ENCODE results near the gene XYLT2. TPM values are rescaled to one million over a fixed set of nuclear protein-coding genes. Genes with fewer than 3 reads are reported as not detected.

The XYLT2 gene
- total and polyA plus RNA-seq, 10 of the 15 experiments (the other 5 are each of a cell fraction or from before 2014, with no cell fraction given) = 0.82 to 20.6 (median 13.0) TPM

GRCh38 chr17:50381920-50382319, 36.0 kb downstream of the XYLT2 start:
- ATAC-seq = no peak
- ChIA-PET POLR2A (interaction anchor here (0.9 kb wide), 1 partner anchor 13 kb away, joined by 3 read pairs; no protein-coding TSS in a partner anchor), SMC1A (ENCODE audit: uncharacterized antibody, unreplicated experiment) (interaction anchor here (1.1 to 1.9 kb wide), 3 partner anchors 10 to 13 kb away, joined by 3 to 11 read pairs (median 5); no protein-coding TSS in a partner anchor), RAD21 (ENCODE audit: unreplicated experiment) (interaction anchor here (1.0 to 1.7 kb wide), 3 partner anchors 13 to 20 kb away, joined by 3 to 4 read pairs (median 4); no protein-coding TSS in a partner anchor), CTCF (interaction anchor here (0.7 to 3.8 kb wide), 5 partner anchors 8 to 40 kb away, joined by 3 to 25 read pairs (median 4); partner anchors contain the start of gene LRRC59)
- DNase-seq (ENCODE audit: low read depth, low spot score) = no peak
- no peak overlapping the region for H2AFZ ChIP-seq (ENCODE audit: control insufficient read depth, low read depth, low read length)
- TF ChIP-seq, protein P1, sequence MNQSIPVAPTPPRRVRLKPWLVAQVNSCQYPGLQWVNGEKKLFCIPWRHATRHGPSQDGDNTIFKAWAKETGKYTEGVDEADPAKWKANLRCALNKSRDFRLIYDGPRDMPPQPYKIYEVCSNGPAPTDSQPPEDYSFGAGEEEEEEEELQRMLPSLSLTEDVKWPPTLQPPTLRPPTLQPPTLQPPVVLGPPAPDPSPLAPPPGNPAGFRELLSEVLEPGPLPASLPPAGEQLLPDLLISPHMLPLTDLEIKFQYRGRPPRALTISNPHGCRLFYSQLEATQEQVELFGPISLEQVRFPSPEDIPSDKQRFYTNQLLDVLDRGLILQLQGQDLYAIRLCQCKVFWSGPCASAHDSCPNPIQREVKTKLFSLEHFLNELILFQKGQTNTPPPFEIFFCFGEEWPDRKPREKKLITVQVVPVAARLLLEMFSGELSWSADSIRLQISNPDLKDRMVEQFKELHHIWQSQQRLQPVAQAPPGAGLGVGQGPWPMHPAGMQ (IDR thresholded peaks at IDR 0.05; ENCODE audit: borderline replicate concordance) = no peak
- TF ChIP-seq RFX5 (IDR thresholded peaks at IDR 0.05; ENCODE audit: low read depth, low read length) = no peak
- peaks cover 32 to 37% of the 10 kb centered on the region in 2 experiments for H3K36me3 ChIP-seq (ENCODE audit: control insufficient read depth in 2 of 2, insufficient read depth in 2 of 2, low read length in 1 of 2)
- no peaks in the 10 kb centered on the region for H3K79me2 ChIP-seq (ENCODE audit: control insufficient read depth, insufficient read depth, low read length)
- no peaks in the 10 kb centered on the region for H3K27me3 ChIP-seq (replicated peaks in 1 of 2; ENCODE audit: control insufficient read depth in 2 of 2, insufficient read depth in 2 of 2, low read length in 1 of 2)
- no peaks in the 10 kb centered on the region for H3K4me1 ChIP-seq (ENCODE audit: control insufficient read depth, insufficient read depth, low read length)
- H4K20me1 ChIP-seq (ENCODE audit: control insufficient read depth, insufficient read depth) = no peaks in the 10 kb centered on the region
- H3K4me2 ChIP-seq (ENCODE audit: control insufficient read depth, insufficient read depth) = no peak overlapping the region
- in situ Hi-C loops (cut with MboI) (no loop called here), intact Hi-C loops (cut with micrococcal nuclease; ENCODE audit: unreplicated experiment) (no loop called here)
- no peak overlapping the region for H3K9ac ChIP-seq (ENCODE audit: control insufficient read depth, insufficient read depth, low read length)
- TSS peak; percentile 49 for BruUV-seq (replicated peaks)
- no peaks in the 10 kb centered on the region for H3K9me3 ChIP-seq (replicated peaks; ENCODE audit: control insufficient read depth, insufficient read depth, low read length)
- FAIRE-seq = no peak
- no peak overlapping the region for H3K4me3 ChIP-seq
- no peak overlapping the region for H3K27ac ChIP-seq (ENCODE audit: control insufficient read depth, insufficient read depth)
- WGBS (ENCODE audit: insufficient coverage, insufficient replicate concordance, low lambda C conversion rate, missing lambda C conversion rate) = 97% methylated on average over 3 of the region's 3 CpGs

GRCh38 chr17:50382931-50383330, 37.0 kb downstream of the XYLT2 start:
- H3K4me1 ChIP-seq (ENCODE audit: control insufficient read depth, insufficient read depth, low read length) = no peaks in the 10 kb centered on the region
- TF ChIP-seq POLR2A (IDR thresholded peaks at IDR 0.05; ENCODE audit: low read depth, low read length) (peak; percentile 45), ZNF217 (IDR thresholded peaks at IDR 0.05) (no peak)
- ATAC-seq (no peak), FAIRE-seq (no peak), DNase-seq (ENCODE audit: low read depth, low spot score) (no peak)
- no peaks in the 10 kb centered on the region for H3K27me3 ChIP-seq (replicated peaks in 1 of 2; ENCODE audit: control insufficient read depth in 2 of 2, insufficient read depth in 2 of 2, low read length in 1 of 2)
- no peak overlapping the region for H3K4me3 ChIP-seq
- H2AFZ ChIP-seq (ENCODE audit: control insufficient read depth, low read depth, low read length) = no peak overlapping the region
- ChIA-PET POLR2A (interaction anchor here (0.6 kb wide), 1 partner anchor 83 kb away, joined by 4 read pairs; no protein-coding TSS in a partner anchor), SMC1A (ENCODE audit: uncharacterized antibody, unreplicated experiment) (no interaction called here), CTCF (interaction anchor here (3.8 kb wide), 1 partner anchor 14 kb away, joined by 25 read pairs; the partner anchor contains the start of gene LRRC59), RAD21 (ENCODE audit: unreplicated experiment) (no interaction called here)
- no peaks in the 10 kb centered on the region for H4K20me1 ChIP-seq (ENCODE audit: control insufficient read depth, insufficient read depth)
- intact Hi-C loops (cut with micrococcal nuclease; ENCODE audit: unreplicated experiment) (no loop called here), in situ Hi-C loops (cut with MboI) (no loop called here)
- no peak overlapping the region for H3K27ac ChIP-seq (ENCODE audit: control insufficient read depth, insufficient read depth)
- H3K9me3 ChIP-seq (replicated peaks; ENCODE audit: control insufficient read depth, insufficient read depth, low read length) = no peaks in the 10 kb centered on the region
- H3K4me2 ChIP-seq (ENCODE audit: control insufficient read depth, insufficient read depth) = no peak overlapping the region
- H3K9ac ChIP-seq (ENCODE audit: control insufficient read depth, insufficient read depth, low read length) = no peak overlapping the region
- 88% methylated on average over 12 of the region's 12 CpGs for WGBS (ENCODE audit: insufficient coverage, insufficient replicate concordance, low lambda C conversion rate, missing lambda C conversion rate)
- no peaks in the 10 kb centered on the region for H3K79me2 ChIP-seq (ENCODE audit: control insufficient read depth, insufficient read depth, low read length)
- peaks cover 36 to 42% of the 10 kb centered on the region in 2 experiments for H3K36me3 ChIP-seq (ENCODE audit: control insufficient read depth in 2 of 2, insufficient read depth in 2 of 2, low read length in 1 of 2)
- no TSS peak for BruUV-seq (replicated peaks)

Measured in GM12878 (cell line).